AG04450 (cell line): ENCODE results near the gene HBA2. TPM values are rescaled to one million over a fixed set of nuclear protein-coding genes. Genes with fewer than 3 reads are reported as not detected.

Source experiments
- CTCF ChIA-PET: fragments of 300-600, 350-600 bp; formaldehyde crosslinking; extraction: SDS; loops from one replicate; lab custom pipeline; 2022; ENCODE audit warnings: antibody characterized with exemption, inconsistent platforms; lab: Charles Lee
- POLR2A ChIA-PET: fragments of 350-600 bp; formaldehyde crosslinking; extraction: SDS; loops from one replicate; lab custom pipeline; 2021; ENCODE audit warnings: antibody characterized with exemption, inconsistent platforms; lab: Yijun Ruan, JAX
- DNase-seq: peaks from one replicate; pipeline ENCODE4 v3.0.0-alpha.2; 2011; ENCODE audit warnings: low read depth, low spot score
- H3K27ac ChIP-seq: one replicate; pipeline ENCODE4 v1.5.1; 2012; ENCODE audit warnings: low read depth, low read length, control low read depth
- H3K27me3 ChIP-seq: one replicate; pipeline ENCODE4 v1.6.0; 2012; ENCODE audit warnings: low read length; ENCODE audit not compliant: control insufficient read depth, insufficient read depth
- H3K4me3 ChIP-seq: 2 replicates; pipeline ENCODE4 v1.5.1; 2011; ENCODE audit warnings: mild to moderate bottlenecking, low read depth, low read length, control low read depth
- H3K9me3 ChIP-seq: 2 replicates; pipeline ENCODE4 v1.5.1; 2012; ENCODE audit warnings: low read length; ENCODE audit not compliant: control insufficient read depth, insufficient read depth
- polyA plus RNA-seq: library from polyadenylated mRNA; depleted of rRNA; stranded (reverse); fragments of >200 nt; gene quantifications from 2 replicates; pipeline ENCODE4 v1.2.3, GENCODE V29; 2011
- TF ChIP-seq, protein P1 (sequence below): IDR thresholded peaks from 2 replicates; pipeline ENCODE4 v1.5.1; 2011; ENCODE audit warnings: low read depth, low read length, control low read depth, inconsistent platforms

HBA2 gene
- polyA plus RNA-seq, 1 experiment: not detected

DNA sequence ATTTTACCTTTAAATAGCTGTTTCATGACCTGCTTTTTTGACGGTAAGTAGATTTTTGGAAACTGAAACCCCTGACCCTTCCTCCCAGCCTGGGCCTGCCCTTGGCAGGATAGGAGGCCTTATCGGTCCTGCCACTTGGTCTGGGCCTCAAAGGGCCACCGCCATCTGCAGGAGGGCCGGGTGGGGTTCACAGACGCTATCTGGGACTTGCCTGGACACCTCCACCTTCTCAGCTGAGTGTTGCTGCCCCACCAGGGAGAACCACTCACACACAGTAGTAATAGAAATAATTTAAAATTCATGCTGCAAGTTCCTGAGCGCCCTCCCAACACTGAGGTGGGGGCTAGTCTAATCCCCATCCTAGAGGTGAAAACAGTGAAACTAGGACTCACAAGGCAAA is 29.6 kb upstream of the HBA2 start:
- CTCF ChIA-PET: no interaction called here
- no peaks in the 10 kb centered on the region; the same call in 1 of the 2 replicates for H3K9me3 ChIP-seq
- TF ChIP-seq, protein P1, sequence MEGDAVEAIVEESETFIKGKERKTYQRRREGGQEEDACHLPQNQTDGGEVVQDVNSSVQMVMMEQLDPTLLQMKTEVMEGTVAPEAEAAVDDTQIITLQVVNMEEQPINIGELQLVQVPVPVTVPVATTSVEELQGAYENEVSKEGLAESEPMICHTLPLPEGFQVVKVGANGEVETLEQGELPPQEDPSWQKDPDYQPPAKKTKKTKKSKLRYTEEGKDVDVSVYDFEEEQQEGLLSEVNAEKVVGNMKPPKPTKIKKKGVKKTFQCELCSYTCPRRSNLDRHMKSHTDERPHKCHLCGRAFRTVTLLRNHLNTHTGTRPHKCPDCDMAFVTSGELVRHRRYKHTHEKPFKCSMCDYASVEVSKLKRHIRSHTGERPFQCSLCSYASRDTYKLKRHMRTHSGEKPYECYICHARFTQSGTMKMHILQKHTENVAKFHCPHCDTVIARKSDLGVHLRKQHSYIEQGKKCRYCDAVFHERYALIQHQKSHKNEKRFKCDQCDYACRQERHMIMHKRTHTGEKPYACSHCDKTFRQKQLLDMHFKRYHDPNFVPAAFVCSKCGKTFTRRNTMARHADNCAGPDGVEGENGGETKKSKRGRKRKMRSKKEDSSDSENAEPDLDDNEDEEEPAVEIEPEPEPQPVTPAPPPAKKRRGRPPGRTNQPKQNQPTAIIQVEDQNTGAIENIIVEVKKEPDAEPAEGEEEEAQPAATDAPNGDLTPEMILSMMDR: no peak
- no peak overlapping the region for H3K4me3 ChIP-seq
- POLR2A ChIA-PET: no interaction called here
- no peak overlapping the region for H3K27ac ChIP-seq
- no peaks in the 10 kb centered on the region for H3K27me3 ChIP-seq
- no peak for DNase-seq

DNA sequence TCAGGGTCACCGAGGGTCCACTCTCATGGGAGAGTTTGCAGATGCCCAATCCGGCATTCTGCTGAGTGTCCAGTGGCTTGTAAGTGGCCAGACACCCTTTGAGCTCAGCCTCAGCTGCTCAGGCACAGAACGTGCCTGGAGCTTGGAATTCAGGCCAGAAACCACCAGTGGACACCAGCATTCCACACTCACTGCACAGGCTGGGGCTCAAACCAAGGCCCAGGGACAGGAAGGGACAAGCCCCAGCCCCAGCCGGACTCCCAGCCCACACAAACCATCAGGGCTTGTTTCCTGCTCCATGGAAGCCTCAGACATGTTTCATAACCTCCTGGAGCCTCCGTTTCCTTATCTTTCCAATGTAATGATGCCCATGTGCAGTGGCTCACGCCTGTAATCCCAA is 29.2 kb upstream of the HBA2 start:
- CTCF ChIA-PET: interaction anchor here (0.9 kb wide), 1 partner anchor 77 kb away, joined by 3 read pairs; no protein-coding TSS in a partner anchor
- H3K9me3 ChIP-seq: no peaks in the 10 kb centered on the region; the same call in 1 of the 2 replicates
- DNase-seq: no peak
- no peak overlapping the region for H3K27ac ChIP-seq
- no peaks in the 10 kb centered on the region for H3K27me3 ChIP-seq
- POLR2A ChIA-PET: no interaction called here
- no peak overlapping the region for H3K4me3 ChIP-seq
- TF ChIP-seq, protein P1: no peak

DNA sequence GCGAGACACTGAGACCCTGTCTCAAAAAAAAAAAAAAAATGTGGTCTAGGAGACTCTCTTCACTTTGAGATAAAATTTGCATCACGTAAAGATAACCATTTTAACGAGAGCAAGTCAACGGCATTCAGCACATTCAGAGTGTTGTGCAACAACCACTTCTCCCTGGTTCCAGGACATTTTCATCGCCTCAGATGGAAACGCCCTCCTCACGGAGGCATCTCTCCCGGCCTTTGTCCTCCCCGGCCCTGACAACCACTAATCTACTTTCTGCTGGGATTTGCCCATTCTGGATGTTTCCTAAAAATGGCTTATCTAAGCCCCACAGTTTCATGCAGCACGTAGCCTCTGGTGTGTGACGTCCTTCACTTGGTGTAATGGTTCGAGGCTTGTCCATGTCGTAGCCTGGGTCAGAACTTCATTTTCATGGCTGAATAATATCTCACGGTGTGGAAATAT is 27.9 kb upstream of the HBA2 start:
- TF ChIP-seq, protein P1: no peak
- no peak overlapping the region for H3K4me3 ChIP-seq
- DNase-seq: no peak
- H3K27ac ChIP-seq: no peak overlapping the region
- no peaks in the 10 kb centered on the region for H3K27me3 ChIP-seq
- H3K9me3 ChIP-seq: no peaks in the 10 kb centered on the region
- POLR2A ChIA-PET: no interaction called here
- CTCF ChIA-PET: no interaction called here

DNA sequence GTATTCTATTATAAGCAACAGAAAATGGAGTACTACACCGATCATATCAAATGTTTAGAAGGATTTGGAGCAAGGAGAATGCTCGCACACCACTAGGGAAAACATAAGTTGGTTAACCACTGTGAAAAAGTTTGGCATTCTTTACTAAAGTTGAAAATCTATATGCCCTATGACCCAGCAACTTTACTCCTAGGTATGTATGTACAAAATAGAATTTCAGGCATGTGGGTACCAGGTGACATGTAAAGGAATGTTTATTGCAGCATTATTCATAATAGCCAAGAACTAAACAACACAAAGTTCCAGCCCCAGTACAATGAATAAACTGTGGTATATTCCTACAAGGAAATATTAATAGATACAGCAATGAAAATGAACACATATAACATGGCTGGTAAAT is 26.0 kb upstream of the HBA2 start:
- no peak for DNase-seq
- Histone ChIP-seq H3K9me3 (no peaks in the 10 kb centered on the region), H3K27me3 (no peaks in the 10 kb centered on the region), H3K27ac (no peak overlapping the region), H3K4me3 (no peak overlapping the region)
- TF ChIP-seq, protein P1: no peak
- ChIA-PET CTCF (no interaction called here), POLR2A (no interaction called here)

DNA sequence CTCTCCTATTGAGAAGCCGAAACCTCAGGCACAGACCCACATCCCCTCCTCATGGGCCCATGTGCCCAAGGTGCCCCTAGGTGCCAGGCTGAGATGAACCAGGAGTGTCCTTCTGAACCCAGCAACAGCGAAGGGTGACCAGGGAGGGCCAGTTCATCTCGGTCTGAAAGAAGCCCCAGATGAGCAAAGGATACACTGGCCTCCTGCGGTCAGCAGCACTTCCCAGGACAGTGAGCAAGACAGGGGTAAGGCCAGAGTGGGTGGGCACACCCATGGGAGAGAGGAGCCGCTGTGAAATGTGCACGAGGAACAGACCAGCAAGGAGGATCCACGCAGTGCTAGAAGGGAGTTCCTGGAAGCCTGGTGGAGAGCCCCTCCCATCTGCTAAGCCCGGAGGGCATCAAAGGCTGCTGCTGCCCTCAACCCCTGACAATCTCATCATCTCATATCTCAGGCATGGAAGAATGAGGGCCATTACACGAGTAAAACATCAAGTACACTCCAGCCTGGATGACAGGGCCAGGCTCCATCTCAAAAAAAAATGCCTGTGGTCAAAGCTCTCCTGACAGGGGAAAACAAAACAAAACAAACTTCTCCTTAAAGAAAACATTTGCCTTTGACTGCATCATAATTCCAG is 23.5 kb upstream of the HBA2 start:
- H3K4me3 ChIP-seq: no peak overlapping the region
- TF ChIP-seq, protein P1: no peak
- ChIA-PET POLR2A (no interaction called here), CTCF (interaction anchor here (1.4 kb wide), 1 partner anchor 42 kb away, joined by 6 read pairs; no protein-coding TSS in a partner anchor)
- peak overlapping the region; percentile 11 for H3K27ac ChIP-seq
- DNase-seq: peak; percentile 11
- H3K27me3 ChIP-seq: no peaks in the 10 kb centered on the region
- H3K9me3 ChIP-seq: no peaks in the 10 kb centered on the region
